ENCODE results near the gene SFT2D3.

Gene SFT2D3

GRCh38 chr2:127754186-127754585 is 52.9 kb downstream of the SFT2D3 start:
- DNase-seq: no peak

Data from NCI-H1417 (cell line).